H1 (cell line): ENCODE data around the gene NHP2. TPM values are rescaled to one million over a fixed set of nuclear protein-coding genes. Genes with fewer than 3 reads are reported as not detected.
A peak's percentile ranks its signal among the peaks of the same experiment; 100 is the strongest.

Source experiments
- BACH1 ChIP-seq: IDR thresholded peaks from 2 replicates; pipeline ENCODE4 v1.6.1; 2012; ENCODE audit warnings: low read length, improper control_type of control experiment
- BCL11A ChIP-seq, 2 experiments: IDR thresholded peaks; one replicate each; pipeline ENCODE4 v1.6.1; 2011; ENCODE audit warnings: low read depth in 2 of 2, low read length in 2 of 2, mild to moderate bottlenecking in 2 of 2
- CBX5 ChIP-seq: fragments of 300-800, 300-1000 bp; sonication (generic); IDR thresholded peaks from 2 replicates; pipeline ENCODE4 v1.7.1; 2016; ENCODE audit warnings: antibody characterized with exemption, low read length, low read depth
- CREB1 ChIP-seq: IDR thresholded peaks from 2 replicates; pipeline ENCODE4 v1.6.1; 2012; ENCODE audit warnings: inconsistent platforms
- EGR1 ChIP-seq: IDR thresholded peaks from 2 replicates; pipeline ENCODE4 v1.6.1; 2011; ENCODE audit warnings: low read depth, low read length, borderline replicate concordance
- GABPA ChIP-seq: IDR thresholded peaks from 2 replicates; pipeline ENCODE4 v1.6.1; 2011; ENCODE audit warnings: mild to moderate bottlenecking, low read length, moderate library complexity, borderline replicate concordance; ENCODE audit not compliant: insufficient read depth
- JUN ChIP-seq: IDR thresholded peaks from 2 replicates; pipeline ENCODE4 v1.6.1; 2011; ENCODE audit warnings: low read depth, mild to moderate bottlenecking, improper control_type of control experiment, low read length
- KDM4A ChIP-seq: IDR thresholded peaks from one replicate; pipeline ENCODE4 v1.7.1; 2012; ENCODE audit warnings: low read depth, mild to moderate bottlenecking, moderate library complexity, low read length, inconsistent platforms; ENCODE audit not compliant: severe bottlenecking
- KDM5A ChIP-seq: fragments of 200-600 bp; IDR thresholded peaks from 2 replicates; pipeline ENCODE4 v1.7.1; 2012; ENCODE audit warnings: mild to moderate bottlenecking, low read length, inconsistent platforms, mixed read lengths
- NANOG ChIP-seq: IDR thresholded peaks from 2 replicates; pipeline ENCODE4 v1.6.1; 2011; ENCODE audit warnings: low read length, low read depth, mild to moderate bottlenecking, inconsistent platforms; ENCODE audit not compliant: insufficient read depth, poor library complexity, severe bottlenecking
- NRF1 ChIP-seq: IDR thresholded peaks from 2 replicates; pipeline ENCODE4 v1.6.1; 2011; ENCODE audit warnings: mild to moderate bottlenecking, low read depth, low read length, improper control_type of control experiment
- POU5F1 ChIP-seq: IDR thresholded peaks from 2 replicates; pipeline ENCODE4 v1.6.1; 2011; ENCODE audit warnings: low read depth, mild to moderate bottlenecking, low read length, moderate library complexity
- RAD21 ChIP-seq, 2 experiments: IDR thresholded peaks in 1 of 2; conservative IDR thresholded peaks in 1 of 2; 2 replicates each; pipeline ENCODE4 v1.6.1; 2011; ENCODE audit warnings: low read depth in 2 of 2, low read length in 2 of 2, improper control_type of control experiment in 1 of 2, inconsistent platforms in 1 of 2, mild to moderate bottlenecking in 1 of 2, moderate library complexity in 1 of 2
- RBBP5 ChIP-seq: IDR thresholded peaks from 2 replicates; pipeline ENCODE4 v1.7.1; 2012; ENCODE audit warnings: low read depth, mild to moderate bottlenecking, inconsistent platforms, low read length, moderate library complexity, borderline replicate concordance
- RXRA ChIP-seq: IDR thresholded peaks from 2 replicates; pipeline ENCODE4 v1.6.1; 2011; ENCODE audit warnings: low read depth, mild to moderate bottlenecking, low read length, moderate library complexity; ENCODE audit not compliant: insufficient read depth
- SIX5 ChIP-seq: IDR thresholded peaks from 2 replicates; pipeline ENCODE4 v1.6.1; 2011; ENCODE audit warnings: mild to moderate bottlenecking, low read depth, low read length
- TCF12 ChIP-seq: IDR thresholded peaks from 2 replicates; pipeline ENCODE4 v1.6.1; 2011; ENCODE audit warnings: low read depth, mild to moderate bottlenecking, low read length
- polyA plus RNA-seq, 7 experiments: library from polyadenylated mRNA; depleted of rRNA in 3 of 7; stranded (reverse) in 5 of 7; unstranded in 2 of 7; fragments of >200 nt in 5 of 7; fragments of 200-250 nt in 2 of 7; gene quantifications; 1 replicate in 5 of 7; 2 replicates in 1 of 7; 4 replicates in 1 of 7; pipeline versions ENCODE4 v1.2.1 to v1.2.3, GENCODE V29; 2011 to 2013; ENCODE audit warnings: missing spikeins in 2 of 7, mixed read lengths in 2 of 7
- total RNA-seq: library from RNA; stranded (reverse); fragmentation: NEBNext Ultra II Directional; extraction: Animal tissue kit (Norgen Biotek cat#: 25700); gene quantifications from 2 replicates; pipeline ENCODE4 v1.2.1, GENCODE V29; 2021
- TF ChIP-seq, protein P1 (sequence below), 3 experiments: IDR thresholded peaks; 1 replicate in 2 of 3; 2 replicates in 1 of 3; pipeline versions ENCODE4 v1.5.1 to v1.6.1; 2011; ENCODE audit warnings: low read length in 3 of 3, mild to moderate bottlenecking in 3 of 3, inconsistent platforms in 2 of 3, low read depth in 1 of 3, moderate library complexity in 1 of 3; ENCODE audit not compliant: insufficient read depth in 1 of 3; ENCODE audit errors: control extremely low read depth in 1 of 3
- TF ChIP-seq, protein P2 (sequence below): IDR thresholded peaks from 2 replicates; pipeline ENCODE4 v1.6.1; 2011; ENCODE audit warnings: low read length, improper control_type of control experiment
- TF ChIP-seq, protein P3 (sequence below): IDR thresholded peaks from 2 replicates; pipeline ENCODE4 v1.6.1; 2012; ENCODE audit warnings: inconsistent platforms

The NHP2 gene
- total and polyA plus RNA-seq, 2 of the 8 experiments (the other 6 are each of a cell fraction or from before 2014, with no cell fraction given): 241 to 263 TPM

DNA sequence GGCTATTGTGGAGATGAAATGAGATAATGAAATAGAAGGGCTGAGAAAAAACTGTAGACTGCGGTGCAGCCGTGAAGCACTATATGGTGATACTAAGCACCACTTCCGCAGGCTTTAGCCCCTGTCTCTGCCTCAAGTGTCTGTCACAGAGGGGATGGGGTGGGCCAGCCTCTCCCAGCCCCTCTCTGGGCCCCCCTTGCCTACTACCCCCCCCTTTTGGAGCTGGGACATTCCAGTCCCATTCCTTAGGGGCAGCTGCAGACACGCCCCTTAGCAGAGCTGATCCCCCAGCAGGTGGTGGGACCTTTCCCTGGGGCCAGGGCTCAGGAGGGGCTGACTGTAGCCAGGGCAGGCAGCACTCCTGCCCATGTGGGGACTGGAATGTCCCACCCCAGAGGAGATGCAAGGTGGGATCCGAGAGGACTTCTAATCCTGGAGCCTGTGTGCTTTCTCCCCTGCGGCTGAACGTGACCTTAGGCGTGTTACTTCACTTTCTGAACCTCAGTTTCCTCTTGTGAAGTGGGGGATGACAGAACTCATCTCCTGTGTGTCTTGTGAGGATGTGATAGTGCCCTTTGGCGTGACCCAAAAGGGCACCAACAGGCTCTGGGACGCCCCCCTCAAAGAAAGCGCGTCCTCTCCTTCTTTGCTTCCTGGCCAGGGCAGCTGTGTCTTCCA lies 38.4 kb downstream of the NHP2 start (continued):
- TF ChIP-seq RBBP5 (no peak), CREB1 (no peak; the same call in 1 of the 2 replicates), KDM4A (no peak), JUN (no peak), NRF1 (no peak), RAD21 (IDR thresholded peaks at IDR 0.05 in 1 of 2, conservative IDR thresholded peaks at IDR 0.05 in 1 of 2; ENCODE audit: low read depth in 2 of 2, low read length in 2 of 2) (peak in 1 of 2 experiments; percentile 7; a peak in 1 of 4 replicates), CBX5 (no peak), TCF12 (0 out of 2 replicates have a peak, but pooled peaks have one; percentile 62), GABPA (no peak), SIX5 (no peak), EGR1 (0 out of 2 replicates have a peak, but pooled peaks have one; percentile 9), NANOG (no peak), BACH1 (no peak), POU5F1 (no peak), KDM5A (no peak), RXRA (no peak), BCL11A (IDR thresholded peaks at IDR 0.05; ENCODE audit: low read depth in 2 of 2, low read length in 2 of 2) (no peak)
- TF ChIP-seq, protein P1, sequence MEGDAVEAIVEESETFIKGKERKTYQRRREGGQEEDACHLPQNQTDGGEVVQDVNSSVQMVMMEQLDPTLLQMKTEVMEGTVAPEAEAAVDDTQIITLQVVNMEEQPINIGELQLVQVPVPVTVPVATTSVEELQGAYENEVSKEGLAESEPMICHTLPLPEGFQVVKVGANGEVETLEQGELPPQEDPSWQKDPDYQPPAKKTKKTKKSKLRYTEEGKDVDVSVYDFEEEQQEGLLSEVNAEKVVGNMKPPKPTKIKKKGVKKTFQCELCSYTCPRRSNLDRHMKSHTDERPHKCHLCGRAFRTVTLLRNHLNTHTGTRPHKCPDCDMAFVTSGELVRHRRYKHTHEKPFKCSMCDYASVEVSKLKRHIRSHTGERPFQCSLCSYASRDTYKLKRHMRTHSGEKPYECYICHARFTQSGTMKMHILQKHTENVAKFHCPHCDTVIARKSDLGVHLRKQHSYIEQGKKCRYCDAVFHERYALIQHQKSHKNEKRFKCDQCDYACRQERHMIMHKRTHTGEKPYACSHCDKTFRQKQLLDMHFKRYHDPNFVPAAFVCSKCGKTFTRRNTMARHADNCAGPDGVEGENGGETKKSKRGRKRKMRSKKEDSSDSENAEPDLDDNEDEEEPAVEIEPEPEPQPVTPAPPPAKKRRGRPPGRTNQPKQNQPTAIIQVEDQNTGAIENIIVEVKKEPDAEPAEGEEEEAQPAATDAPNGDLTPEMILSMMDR (IDR thresholded peaks at IDR 0.05; ENCODE audit: control extremely low read depth in 1 of 3, insufficient read depth in 1 of 3, low read depth in 1 of 3, low read length in 3 of 3): no peak
- TF ChIP-seq, protein P2, sequence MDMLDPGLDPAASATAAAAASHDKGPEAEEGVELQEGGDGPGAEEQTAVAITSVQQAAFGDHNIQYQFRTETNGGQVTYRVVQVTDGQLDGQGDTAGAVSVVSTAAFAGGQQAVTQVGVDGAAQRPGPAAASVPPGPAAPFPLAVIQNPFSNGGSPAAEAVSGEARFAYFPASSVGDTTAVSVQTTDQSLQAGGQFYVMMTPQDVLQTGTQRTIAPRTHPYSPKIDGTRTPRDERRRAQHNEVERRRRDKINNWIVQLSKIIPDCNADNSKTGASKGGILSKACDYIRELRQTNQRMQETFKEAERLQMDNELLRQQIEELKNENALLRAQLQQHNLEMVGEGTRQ: no peak
- TF ChIP-seq, protein P3, sequence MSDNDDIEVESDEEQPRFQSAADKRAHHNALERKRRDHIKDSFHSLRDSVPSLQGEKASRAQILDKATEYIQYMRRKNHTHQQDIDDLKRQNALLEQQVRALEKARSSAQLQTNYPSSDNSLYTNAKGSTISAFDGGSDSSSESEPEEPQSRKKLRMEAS: no peak
